Natural killer cell (primary cell): ENCODE results near the gene LRRFIP2. TPM values are rescaled to one million over a fixed set of nuclear protein-coding genes. Genes with fewer than 3 reads are reported as not detected.
"Not testable (repeated sequence)": the region's sequence is repeated elsewhere in the genome, so short reads cannot be mapped to it uniquely, and the experiment has no call there.

Experiments used
- ATAC-seq, 3 donors: fragments of 150-1000 bp in 2 of 3; fragments of 200-7000 bp in 1 of 3; cut with Tn5 transposase; 1 replicate in 1 of 3; 2 replicates in 2 of 3; pipeline ENCODE4 v1.10.0; 2021; ENCODE audit warnings: mild to moderate bottlenecking in 2 of 3, moderate library complexity in 2 of 3
- DNase-seq, 2 donors: peaks; one replicate each; pipeline versions ENCODE4 v3.0.0 to v3.0.0-alpha.2; 2013 to 2021; ENCODE audit warnings: mixed read lengths in 1 of 2
- H3K27ac ChIP-seq: one replicate; pipeline ENCODE4 v1.5.1; 2013; ENCODE audit warnings: mild to moderate bottlenecking, low read length
- H3K27me3 ChIP-seq: one replicate; pipeline ENCODE4 v1.6.1; 2013; ENCODE audit warnings: low read length; ENCODE audit not compliant: control insufficient read depth, insufficient read depth
- H3K36me3 ChIP-seq: one replicate; pipeline ENCODE4 v1.6.1; 2013; ENCODE audit warnings: low read length; ENCODE audit not compliant: control insufficient read depth, insufficient read depth
- H3K4me1 ChIP-seq: one replicate; pipeline ENCODE4 v1.6.1; 2013; ENCODE audit warnings: low read length; ENCODE audit not compliant: control insufficient read depth, insufficient read depth
- H3K4me3 ChIP-seq: one replicate; pipeline ENCODE4 v1.5.1; 2013; ENCODE audit warnings: low read length
- H3K9me3 ChIP-seq: one replicate; pipeline ENCODE4 v1.6.1; 2013; ENCODE audit warnings: low read length; ENCODE audit not compliant: control insufficient read depth, insufficient read depth
- H3K27ac Mint-ChIP-seq, 2 donors: one replicate each; pipeline ENCODE4 v1.8.0; 2022; ENCODE audit warnings: mild to moderate bottlenecking in 2 of 2, mixed read lengths in 2 of 2, moderate library complexity in 1 of 2
- H3K27me3 Mint-ChIP-seq, 2 donors: one replicate each; pipeline ENCODE4 v1.8.0; 2022; ENCODE audit warnings: low read depth in 2 of 2, mixed read lengths in 2 of 2
- H3K36me3 Mint-ChIP-seq: one replicate; pipeline ENCODE4 v1.8.0; 2022; ENCODE audit warnings: mixed read lengths
- H3K4me1 Mint-ChIP-seq, 2 donors: one replicate each; pipeline ENCODE4 v1.8.0; 2022; ENCODE audit warnings: mixed read lengths in 2 of 2
- H3K4me3 Mint-ChIP-seq: one replicate; pipeline ENCODE4 v1.8.0; 2022; ENCODE audit warnings: mild to moderate bottlenecking, moderate library complexity, mixed read lengths
- H3K9me3 Mint-ChIP-seq, 2 donors: one replicate each; pipeline ENCODE4 v1.8.0; 2022; ENCODE audit warnings: mixed read lengths in 2 of 2
- CTCF ChIP-seq: fragments of 200-600 bp; IDR thresholded peaks from one replicate; pipeline ENCODE4 v1.8.0; 2022; ENCODE audit warnings: antibody characterized with exemption
- WGBS: methylation state at CpG from one replicate; pipeline ENCODE4 v1.1.7; 2013; ENCODE audit warnings: missing lambda C conversion rate; ENCODE audit not compliant: insufficient coverage; 5-methylcytosine and 5-hydroxymethylcytosine counted together
- intact Hi-C: fragments of 100-400 bp; cut with micrococcal nuclease; formaldehyde crosslinking; loops from one replicate; pipeline ENCODE4 v1.14.2; 2022
- total RNA-seq, 4 donors: library from RNA; stranded (reverse); fragments of 120-200 nt in 1 of 4; gene quantifications; one replicate each; pipeline versions ENCODE4 v1.2.3 to v1.2.4, GENCODE V29; 2013 to 2022

The LRRFIP2 gene, protein sequence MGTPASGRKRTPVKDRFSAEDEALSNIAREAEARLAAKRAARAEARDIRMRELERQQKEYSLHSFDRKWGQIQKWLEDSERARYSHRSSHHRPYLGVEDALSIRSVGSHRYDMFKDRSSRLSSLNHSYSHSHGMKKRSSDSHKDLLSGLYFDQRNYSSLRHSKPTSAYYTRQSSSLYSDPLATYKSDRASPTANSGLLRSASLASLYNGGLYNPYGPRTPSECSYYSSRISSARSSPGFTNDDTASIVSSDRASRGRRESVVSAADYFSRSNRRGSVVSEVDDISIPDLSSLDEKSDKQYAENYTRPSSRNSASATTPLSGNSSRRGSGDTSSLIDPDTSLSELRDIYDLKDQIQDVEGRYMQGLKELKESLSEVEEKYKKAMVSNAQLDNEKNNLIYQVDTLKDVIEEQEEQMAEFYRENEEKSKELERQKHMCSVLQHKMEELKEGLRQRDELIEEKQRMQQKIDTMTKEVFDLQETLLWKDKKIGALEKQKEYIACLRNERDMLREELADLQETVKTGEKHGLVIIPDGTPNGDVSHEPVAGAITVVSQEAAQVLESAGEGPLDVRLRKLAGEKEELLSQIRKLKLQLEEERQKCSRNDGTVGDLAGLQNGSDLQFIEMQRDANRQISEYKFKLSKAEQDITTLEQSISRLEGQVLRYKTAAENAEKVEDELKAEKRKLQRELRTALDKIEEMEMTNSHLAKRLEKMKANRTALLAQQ
- 10 to 100 TPM; 49.0 to 86.1 (median 66.0) TPM for total RNA-seq
- 45.4 TPM for total RNA-seq (2013)

- peak in 1 of 2 donors; percentile 46 for DNase-seq
- Histone ChIP-seq H3K36me3 (peaks cover 4% of the 10 kb centered on the region), H3K4me1 (peaks cover 13% of the 10 kb centered on the region), H3K27me3 (no peaks in the 10 kb centered on the region), H3K4me3 (peak within 1 kb of the TSS; percentile 75), H3K27ac (peak within 1 kb of the TSS; percentile 13), H3K9me3 (no peaks in the 10 kb centered on the region)
- H3K4me3 Mint-ChIP-seq, result peak within 1 kb of the TSS; percentile 93
- peak in 2 of 3 donors; percentile 6 to 29 for ATAC-seq
- intact Hi-C loops, result no loop called here
- H3K27me3 Mint-ChIP-seq, result no peaks in the 10 kb centered on the region
- no peaks in the 10 kb centered on the region for H3K36me3 Mint-ChIP-seq
- peak within 1 kb of the TSS; percentile 79 to 81 for H3K27ac Mint-ChIP-seq
- TF ChIP-seq CTCF, result no peak
- H3K4me1 Mint-ChIP-seq, result peaks cover 51 to 54% of the 10 kb centered on the region in 2 donors
- H3K9me3 Mint-ChIP-seq, result no peaks in the 10 kb centered on the region
- 7% methylated on average over 5 of the region's 5 CpGs for WGBS
These were observed at the start of gene LRRFIP2 for GRCh38 chr3:37174532-37175126. TSS of gene LRRFIP2 (minus strand) at chr3:37174582. CDS start at chr3:37148983, 25,599 bp downstream.

DNA sequence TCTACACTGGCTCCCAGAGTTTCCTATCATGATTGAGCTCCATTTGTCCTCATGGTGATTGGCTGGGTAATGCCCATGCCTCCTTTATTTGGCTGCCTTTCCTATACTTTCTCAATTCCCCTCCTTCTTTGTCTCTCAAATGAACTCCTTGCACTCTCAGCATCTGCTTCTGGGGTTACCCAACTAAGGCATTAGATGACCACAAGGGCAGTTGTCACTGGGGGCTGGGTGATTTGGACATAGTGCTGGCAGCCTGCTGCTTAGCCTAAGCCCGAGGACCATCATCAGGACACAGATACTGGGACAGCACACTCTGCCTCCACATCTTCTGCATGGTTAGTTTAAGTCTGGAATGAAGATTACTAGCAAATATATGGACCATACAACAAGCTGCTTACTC lies 49.2 kb upstream of the LRRFIP2 start:
- no peak for ATAC-seq
- TF ChIP-seq CTCF, result no peak
- Histone ChIP-seq H3K27ac (no peak overlapping the region), H3K4me3 (no peak overlapping the region), H3K9me3 (no peaks in the 10 kb centered on the region), H3K4me1 (peaks cover 22% of the 10 kb centered on the region), H3K36me3 (no peaks in the 10 kb centered on the region), H3K27me3 (no peaks in the 10 kb centered on the region)
- WGBS, result no CpG with 5 or more reads among the region's 1 CpG
- Mint-ChIP-seq H3K36me3 (no peaks in the 10 kb centered on the region), H3K4me3 (no peak overlapping the region), H3K27ac (no peak overlapping the region), H3K27me3 (no peaks in the 10 kb centered on the region), H3K9me3 (no peaks in the 10 kb centered on the region), H3K4me1 (peaks cover 20 to 21% of the 10 kb centered on the region in 2 donors)
- DNase-seq, result no peak
- intact Hi-C loops, result no loop called here

DNA sequence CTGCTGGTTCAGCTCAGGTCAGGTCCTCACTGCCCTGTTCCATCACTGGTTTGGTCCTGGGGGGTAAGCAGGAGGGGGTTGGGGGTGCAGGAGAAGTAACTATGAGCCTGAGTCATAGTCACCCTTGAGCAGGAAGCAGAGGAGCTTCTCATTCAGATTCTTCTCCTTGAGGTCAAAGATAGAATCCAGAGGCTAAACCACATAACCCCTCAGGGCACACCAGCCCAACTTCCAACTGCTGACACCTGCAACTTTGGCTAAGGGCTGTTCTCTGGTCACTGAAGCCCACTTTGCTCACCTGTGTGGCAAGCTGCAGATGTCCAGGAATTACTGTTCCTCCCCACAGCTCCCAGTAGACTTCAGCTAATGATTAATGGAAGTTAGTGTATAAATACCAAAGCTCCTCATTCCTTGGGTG lies 48.8 kb upstream of the LRRFIP2 start:
- intact Hi-C loops, result no loop called here
- H3K4me1 Mint-ChIP-seq, result peaks cover 16 to 21% of the 10 kb centered on the region in 2 donors

GRCh38 chr3:37222542-37222941 lies 48.2 kb upstream of the LRRFIP2 start:
- H3K4me1 Mint-ChIP-seq, result peaks cover 13 to 21% of the 10 kb centered on the region in 2 donors
- not testable (repeated sequence) for H3K27me3 Mint-ChIP-seq

More for the DNA sequence above, 48.8 kb upstream of the LRRFIP2 start:
- Mint-ChIP-seq H3K27ac (peak overlapping the region in 1 of 2 donors; percentile 45), H3K4me3 (no peak overlapping the region), H3K9me3 (no peaks in the 10 kb centered on the region), H3K36me3 (no peaks in the 10 kb centered on the region), H3K27me3 (no peaks in the 10 kb centered on the region)
- H3K4me3 ChIP-seq, result no peak overlapping the region
- no peak for ATAC-seq
- no peak for DNase-seq
- H3K4me1 ChIP-seq, result peaks cover 26% of the 10 kb centered on the region
- no peak for TF ChIP-seq CTCF
- no peaks in the 10 kb centered on the region for H3K27me3 ChIP-seq
- H3K9me3 ChIP-seq, result no peaks in the 10 kb centered on the region
- no peak overlapping the region for H3K27ac ChIP-seq
- no peaks in the 10 kb centered on the region for H3K36me3 ChIP-seq

More at GRCh38 chr3:37222542-37222941, 48.2 kb upstream of the LRRFIP2 start:
- H3K27ac ChIP-seq, ATAC-seq, H3K36me3 Mint-ChIP-seq, DNase-seq, H3K9me3 Mint-ChIP-seq, H3K4me3 Mint-ChIP-seq, H3K27me3 ChIP-seq, intact Hi-C loops, H3K9me3 ChIP-seq, H3K4me3 ChIP-seq, H3K36me3 ChIP-seq: not testable (repeated sequence)
- H3K4me1 ChIP-seq, result peaks cover 26% of the 10 kb centered on the region
- H3K27ac Mint-ChIP-seq, result peak overlapping the region in 1 of 2 donors; percentile 45
- 100% methylated on average over 1 of the region's 2 CpGs for WGBS
